Measurements from ENCODE around the gene CXCR1.

Gene CXCR1

GRCh38 chr2:218168635-218169462 is 2.1 kb upstream of the CXCR1 start:
- DNase-seq = peak; percentile 71
- in situ Hi-C loops (cut with MboI; ENCODE audit: low pct_unique_long_range_greater_than_20kb, low sequenced_read_pairs) = no loop called here

GRCh38 chr2:218168016-218168415 is 1.3 kb upstream of the CXCR1 start:
- no peak for DNase-seq
- in situ Hi-C loops (cut with MboI; ENCODE audit: low pct_unique_long_range_greater_than_20kb, low sequenced_read_pairs) = no loop called here

- in situ Hi-C loops (cut with MboI; ENCODE audit: low pct_unique_long_range_greater_than_20kb, low sequenced_read_pairs) = no loop called here
- DNase-seq = no peak
Observed at GRCh38 chr2:218162814-218163213, 3.9 kb downstream of the CXCR1 start.

- DNase-seq = no peak
- in situ Hi-C loops (cut with MboI; ENCODE audit: low pct_unique_long_range_greater_than_20kb, low sequenced_read_pairs) = no loop called here
Observed at GRCh38 chr2:218161644-218162043, 5.1 kb downstream of the CXCR1 start.

GRCh38 chr2:218155953-218156479 is 10.7 kb downstream of the CXCR1 start:
- in situ Hi-C loops (cut with MboI; ENCODE audit: low pct_unique_long_range_greater_than_20kb, low sequenced_read_pairs) = no loop called here
- no peak for DNase-seq

- in situ Hi-C loops (cut with MboI; ENCODE audit: low pct_unique_long_range_greater_than_20kb, low sequenced_read_pairs) = no loop called here
- DNase-seq = no peak
Observed at GRCh38 chr2:218152777-218153176, 14.0 kb downstream of the CXCR1 start.

GRCh38 chr2:218152172-218152571 is 14.6 kb downstream of the CXCR1 start:
- in situ Hi-C loops (cut with MboI; ENCODE audit: low pct_unique_long_range_greater_than_20kb, low sequenced_read_pairs) = no loop called here
- no peak for DNase-seq

GRCh38 chr2:218149848-218150440 is 16.8 kb downstream of the CXCR1 start:
- in situ Hi-C loops (cut with MboI; ENCODE audit: low pct_unique_long_range_greater_than_20kb, low sequenced_read_pairs) = no loop called here
- peak; percentile 53 for DNase-seq

- DNase-seq = no peak
- in situ Hi-C loops (cut with MboI; ENCODE audit: low pct_unique_long_range_greater_than_20kb, low sequenced_read_pairs) = no loop called here
Observed at GRCh38 chr2:218149098-218149497, 17.7 kb downstream of the CXCR1 start.

- DNase-seq = no peak
- in situ Hi-C loops (cut with MboI; ENCODE audit: low pct_unique_long_range_greater_than_20kb, low sequenced_read_pairs) = no loop called here
Observed at GRCh38 chr2:218146056-218146455, 20.7 kb downstream of the CXCR1 start.

- DNase-seq = no peak
- in situ Hi-C loops (cut with MboI; ENCODE audit: low pct_unique_long_range_greater_than_20kb, low sequenced_read_pairs) = no loop called here
Observed at GRCh38 chr2:218145124-218145523, 21.6 kb downstream of the CXCR1 start.

- DNase-seq = no peak
- in situ Hi-C loops (cut with MboI; ENCODE audit: low pct_unique_long_range_greater_than_20kb, low sequenced_read_pairs) = no loop called here
Observed at GRCh38 chr2:218138047-218138446, 28.7 kb downstream of the CXCR1 start.

GRCh38 chr2:218137514-218137913 is 29.2 kb downstream of the CXCR1 start:
- DNase-seq = peak; percentile 50
- in situ Hi-C loops (cut with MboI; ENCODE audit: low pct_unique_long_range_greater_than_20kb, low sequenced_read_pairs) = no loop called here

GRCh38 chr2:218130822-218131221 is 35.9 kb downstream of the CXCR1 start:
- no peak for DNase-seq
- in situ Hi-C loops (cut with MboI; ENCODE audit: low pct_unique_long_range_greater_than_20kb, low sequenced_read_pairs) = no loop called here

- in situ Hi-C loops (cut with MboI; ENCODE audit: low pct_unique_long_range_greater_than_20kb, low sequenced_read_pairs) = no loop called here
- no peak for DNase-seq
Observed at GRCh38 chr2:218130377-218130776, 36.4 kb downstream of the CXCR1 start.

GRCh38 chr2:218129458-218130135 is 37.2 kb downstream of the CXCR1 start:
- DNase-seq = no peak
- in situ Hi-C loops (cut with MboI; ENCODE audit: low pct_unique_long_range_greater_than_20kb, low sequenced_read_pairs) = no loop called here

GRCh38 chr2:218128781-218129457 is 37.8 kb downstream of the CXCR1 start:
- DNase-seq = peak; percentile 12
- in situ Hi-C loops (cut with MboI; ENCODE audit: low pct_unique_long_range_greater_than_20kb, low sequenced_read_pairs) = no loop called here

GRCh38 chr2:218127929-218128455 is 38.8 kb downstream of the CXCR1 start:
- in situ Hi-C loops (cut with MboI; ENCODE audit: low pct_unique_long_range_greater_than_20kb, low sequenced_read_pairs) = no loop called here
- DNase-seq = no peak

GRCh38 chr2:218125626-218126080 is 41.1 kb downstream of the CXCR1 start, which contains the start of gene CXCR2:
TSS of gene CXCR2 (plus strand) at chr2:218126028. CDS start at chr2:218134802, 8,774 bp downstream.
- peak; percentile 84 for DNase-seq
- in situ Hi-C loops (cut with MboI; ENCODE audit: low pct_unique_long_range_greater_than_20kb, low sequenced_read_pairs) = no loop called here
